T-helper 17 cell (primary cell): Measurements from ENCODE around the gene MT3. TPM values are rescaled to one million over a fixed set of nuclear protein-coding genes. Genes with fewer than 3 reads are reported as not detected.

Experiments
- ATAC-seq: fragments of 150-1000 bp; cut with Tn5 transposase; 2 replicates; pipeline ENCODE4 v1.10.0; 2021; ENCODE audit warnings: mild to moderate bottlenecking, moderate library complexity
- DNase-seq, 3 donors: peaks; one replicate each; pipeline versions ENCODE4 v3.0.0 to v3.0.0-alpha.2; 2020 to 2021
- H3K9me3 ChIP-seq: one replicate; pipeline ENCODE4 v1.7.0; 2013; ENCODE audit warnings: low read length, mild to moderate bottlenecking; ENCODE audit not compliant: control insufficient read depth, poor library complexity, severe bottlenecking
- H3K27ac Mint-ChIP-seq: one replicate; pipeline ENCODE4 v1.8.0; 2022; ENCODE audit warnings: mild to moderate bottlenecking, moderate library complexity, mixed read lengths
- H3K27me3 Mint-ChIP-seq: one replicate; pipeline ENCODE4 v1.8.0; 2022; ENCODE audit warnings: mixed read lengths
- H3K36me3 Mint-ChIP-seq: one replicate; pipeline ENCODE4 v1.8.0; 2022; ENCODE audit warnings: low read depth, mixed read lengths
- H3K4me1 Mint-ChIP-seq: one replicate; pipeline ENCODE4 v1.8.0; 2022; ENCODE audit warnings: mild to moderate bottlenecking, mixed read lengths
- H3K4me3 Mint-ChIP-seq: one replicate; pipeline ENCODE4 v1.8.0; 2022; ENCODE audit warnings: mild to moderate bottlenecking, moderate library complexity, mixed read lengths
- total RNA-seq, 4 donors: library from RNA in 2 of 4; stranded (reverse) in 2 of 4; gene quantifications; one replicate each; pipeline ENCODE4 v1.2.3 and lab custom pipeline; 2022 to 2026

Gene MT3
- total RNA-seq, 2 donors from 2014 or later = not detected

GRCh38 chr16:56608043-56608875 lies 18.9 kb downstream of the MT3 start, which contains the start of gene MT2A:
Gene MT2A, plus strand, starts transcription at chr16:56608584. Its CDS starts 72 bp downstream, at chr16:56608656.
- peak; percentile 85 for ATAC-seq
- peak; percentile 73 to 79 (median 76) for DNase-seq
- Mint-ChIP-seq H3K27me3 (no peaks in the 10 kb centered on the region), H3K36me3 (no peaks in the 10 kb centered on the region), H3K27ac (peak within 1 kb of the TSS; percentile 97), H3K4me3 (peak within 1 kb of the TSS; percentile 97), H3K4me1 (peaks cover 41% of the 10 kb centered on the region)
- H3K9me3 ChIP-seq = no peaks in the 10 kb centered on the region

- Mint-ChIP-seq H3K4me1 (peaks cover 41% of the 10 kb centered on the region), H3K27ac (peak overlapping the region; percentile 97), H3K27me3 (no peaks in the 10 kb centered on the region), H3K4me3 (peak overlapping the region; percentile 97), H3K36me3 (no peaks in the 10 kb centered on the region)
- H3K9me3 ChIP-seq = no peaks in the 10 kb centered on the region
- no peak for ATAC-seq
- DNase-seq = no peak
Observed at GRCh38 chr16:56608876-56609462, 19.6 kb downstream of the MT3 start.

- peaks cover 41% of the 10 kb centered on the region for H3K4me1 Mint-ChIP-seq
Observed at GRCh38 chr16:56609463-56609921, 20.2 kb downstream of the MT3 start.

GRCh38 chr16:56610017-56610608 lies 20.8 kb downstream of the MT3 start:
- ATAC-seq (peak; percentile 75), DNase-seq (peak; percentile 27 to 49 (median 44))
- no peaks in the 10 kb centered on the region for H3K27me3 Mint-ChIP-seq
- peak overlapping the region; percentile 97 for H3K4me3 Mint-ChIP-seq
- peak overlapping the region; percentile 97 for H3K27ac Mint-ChIP-seq
- H3K36me3 Mint-ChIP-seq = no peaks in the 10 kb centered on the region
- peaks cover 41% of the 10 kb centered on the region for H3K4me1 Mint-ChIP-seq
- no peaks in the 10 kb centered on the region for H3K9me3 ChIP-seq

More at GRCh38 chr16:56609463-56609921, 20.2 kb downstream of the MT3 start:
- H3K9me3 ChIP-seq = no peaks in the 10 kb centered on the region
- DNase-seq = peak in 2 of 3 donors; percentile 33 to 46
- Mint-ChIP-seq H3K36me3 (no peaks in the 10 kb centered on the region), H3K4me3 (peak overlapping the region; percentile 97), H3K27me3 (no peaks in the 10 kb centered on the region), H3K27ac (peak overlapping the region; percentile 97)
- peak; percentile 42 for ATAC-seq

GRCh38 chr16:56610609-56611111 lies 21.3 kb downstream of the MT3 start:
- DNase-seq (no peak), ATAC-seq (peak; percentile 26)
- no peaks in the 10 kb centered on the region for H3K36me3 Mint-ChIP-seq
- H3K27me3 Mint-ChIP-seq = no peaks in the 10 kb centered on the region
- peaks cover 41% of the 10 kb centered on the region for H3K4me1 Mint-ChIP-seq
- H3K4me3 Mint-ChIP-seq = peak overlapping the region; percentile 97
- no peaks in the 10 kb centered on the region for H3K9me3 ChIP-seq
- H3K27ac Mint-ChIP-seq = peak overlapping the region; percentile 97

- H3K4me3 Mint-ChIP-seq = peak overlapping the region; percentile 75
- H3K4me1 Mint-ChIP-seq = peaks cover 41% of the 10 kb centered on the region
- H3K27ac Mint-ChIP-seq = peak overlapping the region; percentile 97
- H3K9me3 ChIP-seq = no peaks in the 10 kb centered on the region
- H3K27me3 Mint-ChIP-seq = no peaks in the 10 kb centered on the region
- no peak for DNase-seq
- no peaks in the 10 kb centered on the region for H3K36me3 Mint-ChIP-seq
- no peak for ATAC-seq
Observed at GRCh38 chr16:56611281-56611833, 22.0 kb downstream of the MT3 start.

- no peak overlapping the region for H3K4me3 Mint-ChIP-seq
Observed at GRCh38 chr16:56613706-56614105, 24.4 kb downstream of the MT3 start.

GRCh38 chr16:56614549-56614991 lies 25.2 kb downstream of the MT3 start:
- Mint-ChIP-seq H3K36me3 (no peaks in the 10 kb centered on the region), H3K27ac (no peak overlapping the region), H3K27me3 (peaks cover 8% of the 10 kb centered on the region), H3K4me1 (peaks cover 23% of the 10 kb centered on the region), H3K4me3 (no peak overlapping the region)
- ATAC-seq (no peak), DNase-seq (no peak)
- no peaks in the 10 kb centered on the region for H3K9me3 ChIP-seq

More at GRCh38 chr16:56613706-56614105, 24.4 kb downstream of the MT3 start:
- no peaks in the 10 kb centered on the region for H3K36me3 Mint-ChIP-seq
- H3K27me3 Mint-ChIP-seq = peaks cover 5% of the 10 kb centered on the region
- H3K4me1 Mint-ChIP-seq = peaks cover 31% of the 10 kb centered on the region
- DNase-seq (no peak), ATAC-seq (no peak)
- H3K9me3 ChIP-seq = no peaks in the 10 kb centered on the region
- peak overlapping the region; percentile 97 for H3K27ac Mint-ChIP-seq

- Mint-ChIP-seq H3K4me3 (no peak overlapping the region), H3K27me3 (peaks cover 8% of the 10 kb centered on the region), H3K4me1 (peaks cover 18% of the 10 kb centered on the region), H3K36me3 (no peaks in the 10 kb centered on the region), H3K27ac (no peak overlapping the region)
- no peak for ATAC-seq
- H3K9me3 ChIP-seq = no peaks in the 10 kb centered on the region
- no peak for DNase-seq
Observed at GRCh38 chr16:56615353-56615752, 26.0 kb downstream of the MT3 start.

- Mint-ChIP-seq H3K36me3 (no peaks in the 10 kb centered on the region), H3K4me1 (peaks cover 8% of the 10 kb centered on the region), H3K27me3 (peaks cover 8% of the 10 kb centered on the region), H3K4me3 (peak overlapping the region; percentile 84), H3K27ac (no peak overlapping the region)
- DNase-seq (no peak), ATAC-seq (peak; percentile 11)
- no peaks in the 10 kb centered on the region for H3K9me3 ChIP-seq
Observed at GRCh38 chr16:56616608-56617211, 27.4 kb downstream of the MT3 start.

GRCh38 chr16:56617212-56618085 lies 28.1 kb downstream of the MT3 start:
- Mint-ChIP-seq H3K27me3 (peaks cover 8% of the 10 kb centered on the region), H3K4me1 (peaks cover 10% of the 10 kb centered on the region), H3K4me3 (peak overlapping the region; percentile 84), H3K36me3 (no peaks in the 10 kb centered on the region), H3K27ac (no peak overlapping the region)
- H3K9me3 ChIP-seq = no peaks in the 10 kb centered on the region
- ATAC-seq = peak; percentile 96
- peak in 1 of 3 donors; percentile 36 for DNase-seq

- peaks cover 8% of the 10 kb centered on the region for H3K27me3 Mint-ChIP-seq
- peaks cover 10% of the 10 kb centered on the region for H3K4me1 Mint-ChIP-seq
- no peaks in the 10 kb centered on the region for H3K36me3 Mint-ChIP-seq
- H3K27ac Mint-ChIP-seq = no peak overlapping the region
- DNase-seq = no peak
- ATAC-seq = no peak
- no peaks in the 10 kb centered on the region for H3K9me3 ChIP-seq
- no peak overlapping the region for H3K4me3 Mint-ChIP-seq
Observed at GRCh38 chr16:56618138-56618537, 28.8 kb downstream of the MT3 start.
